Activated CD8-positive, alpha-beta memory T cell treated with anti-CD3 and anti-CD28 coated beads, Interleukin-2, amount 50 U/mL, for 4 hours (primary cell): ENCODE data around the gene CACNB4.
"Not testable (repeated sequence)": the region's sequence is repeated elsewhere in the genome, so short reads cannot be mapped to it uniquely, and the experiment has no call there.

Source experiments
- DNase-seq: peaks from one replicate; pipeline ENCODE4 v3.0.0-alpha.2; 2020

The CACNB4 gene

GRCh38 chr2:152049541-152049940, 49.3 kb downstream of the CACNB4 start:
- no peak for DNase-seq

DNA sequence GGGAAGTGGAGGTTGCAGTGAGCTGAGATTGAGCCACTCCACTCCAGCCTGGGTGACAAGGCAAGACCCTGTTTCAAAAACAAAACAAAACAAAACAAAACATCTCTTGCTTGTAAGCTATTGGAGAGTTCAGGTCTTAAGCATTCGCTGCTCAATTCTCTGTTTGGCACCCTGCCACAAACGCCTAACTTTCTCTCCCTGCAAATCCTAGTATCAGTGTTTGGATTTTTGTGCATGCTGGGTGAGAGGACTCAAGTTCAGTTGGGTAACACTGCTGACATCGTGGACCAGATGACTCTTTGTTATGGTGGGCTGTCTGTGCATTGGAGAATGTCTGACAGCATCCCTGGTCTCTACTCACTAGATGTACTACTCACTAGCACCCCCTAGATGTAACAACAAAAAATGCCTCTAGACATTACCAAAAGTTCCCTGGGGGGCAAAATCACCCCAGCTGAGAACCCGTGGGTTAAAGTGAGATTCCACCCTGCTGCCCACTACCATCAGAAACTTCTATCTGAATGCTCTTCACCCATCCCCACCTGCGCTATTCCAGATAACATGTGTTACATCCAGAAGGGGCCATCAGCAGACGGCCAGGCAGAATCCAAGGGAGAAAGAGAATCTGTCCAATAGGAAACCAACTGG, 50.9 kb downstream of the CACNB4 start:
- no peak for DNase-seq

DNA sequence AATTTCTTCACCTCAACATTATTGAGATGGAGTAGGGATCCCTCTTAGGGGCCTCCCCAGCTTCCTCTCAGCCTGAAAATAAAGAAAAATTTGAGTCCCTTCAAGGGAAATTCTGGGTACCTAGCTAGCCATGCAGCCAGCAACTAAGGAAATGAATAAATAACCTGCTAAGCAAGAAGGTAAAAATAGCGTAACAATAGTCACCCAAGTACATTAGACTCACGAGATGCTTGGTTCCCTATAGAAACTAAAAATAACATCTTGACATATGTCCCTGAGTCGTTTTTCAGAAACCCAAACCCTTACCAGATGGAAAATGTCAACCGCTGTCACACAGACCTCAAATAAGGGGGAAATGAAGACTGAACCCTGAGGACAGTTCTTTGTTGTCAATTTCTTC, 51.9 kb downstream of the CACNB4 start:
- no peak for DNase-seq

DNA sequence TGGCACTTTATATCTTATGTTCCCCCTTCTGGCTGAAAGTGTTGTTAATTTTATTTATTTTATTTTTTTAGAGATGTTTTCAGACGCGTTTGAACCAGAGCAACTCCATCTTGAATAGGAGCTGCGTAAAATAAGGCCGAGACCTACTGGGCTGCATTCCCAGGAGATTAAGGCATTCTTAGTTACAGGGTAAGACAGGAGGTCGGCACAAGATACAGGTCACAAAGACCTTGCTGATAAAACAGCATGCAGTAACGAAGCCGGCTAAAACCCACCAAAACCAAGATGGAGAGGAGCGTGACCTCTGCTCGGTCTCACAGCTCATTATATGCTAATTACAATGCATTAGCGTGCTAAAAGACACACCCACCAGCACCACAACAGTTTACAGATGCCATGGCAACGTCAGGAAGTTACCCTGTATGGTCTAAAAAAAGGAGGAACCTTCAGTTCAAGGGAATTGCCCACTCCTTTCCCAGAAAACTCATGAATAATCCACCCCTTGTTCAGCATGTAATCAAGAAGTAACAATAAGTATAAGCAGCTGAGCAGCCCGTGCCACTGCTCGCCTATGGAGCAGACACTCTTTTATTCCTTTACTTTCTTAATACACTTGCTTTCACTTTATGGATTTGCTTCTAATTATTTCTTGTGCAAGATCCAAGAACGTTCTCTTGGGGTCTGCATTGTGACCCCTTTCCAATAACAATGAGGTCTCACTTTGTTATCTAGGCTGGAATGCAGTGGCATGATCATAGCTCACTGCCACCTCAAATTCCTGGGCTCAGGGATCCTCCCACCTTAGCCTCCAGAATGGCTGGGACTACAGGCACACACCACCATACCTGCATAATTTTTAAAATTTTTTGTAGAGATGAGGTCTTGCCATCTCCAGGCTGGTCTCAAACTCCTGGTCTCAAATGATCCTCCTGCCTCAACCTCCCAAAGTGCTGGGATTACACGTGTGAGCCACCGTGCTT, 55.9 kb downstream of the CACNB4 start:
- DNase-seq, result no peak

GRCh38 chr2:152038441-152038958, 60.3 kb downstream of the CACNB4 start:
- no peak for DNase-seq

DNA sequence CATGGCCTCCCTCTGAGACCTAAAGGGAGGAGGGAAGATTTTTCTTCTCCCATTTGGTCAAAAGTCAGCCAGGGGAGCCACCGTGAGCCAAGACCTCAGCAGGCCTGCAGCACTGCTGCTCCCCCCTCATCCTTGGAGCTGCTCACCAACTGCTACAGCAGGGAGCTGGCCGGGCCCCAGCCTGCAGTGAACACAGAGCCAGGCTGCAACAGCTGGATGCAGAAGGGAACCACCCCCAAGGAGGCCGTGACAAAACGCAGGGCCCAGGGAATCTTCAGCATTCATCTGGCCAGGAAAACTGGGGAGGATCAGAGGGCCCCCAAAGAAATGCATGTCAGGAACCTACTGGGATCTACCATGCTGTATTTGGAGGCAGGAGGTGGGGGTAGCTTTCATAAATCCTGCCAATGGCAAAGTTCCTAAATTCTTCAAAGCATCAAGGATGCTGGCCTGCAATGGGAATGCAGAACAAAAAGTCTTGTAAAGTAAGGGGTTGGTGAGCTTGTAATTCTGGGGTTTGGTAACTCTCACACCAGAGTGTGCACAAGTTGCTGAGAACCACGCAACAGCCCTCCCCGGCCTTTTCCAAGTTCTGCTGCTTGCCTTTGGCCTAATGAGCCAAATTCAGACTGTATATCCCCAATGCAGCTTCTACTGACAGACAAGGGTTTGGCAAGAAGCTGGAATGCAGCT, 61.0 kb downstream of the CACNB4 start:
- no peak for DNase-seq

GRCh38 chr2:152036611-152037469, 62.0 kb downstream of the CACNB4 start:
- peak; percentile 51 for DNase-seq

- DNase-seq, result no peak
Measured at GRCh38 chr2:152034257-152034801, 64.5 kb downstream of the CACNB4 start.

- no peak for DNase-seq
Measured at GRCh38 chr2:152033011-152033925, 65.6 kb downstream of the CACNB4 start.

- no peak for DNase-seq
Measured at GRCh38 chr2:152031747-152032306, 67.0 kb downstream of the CACNB4 start.

DNA sequence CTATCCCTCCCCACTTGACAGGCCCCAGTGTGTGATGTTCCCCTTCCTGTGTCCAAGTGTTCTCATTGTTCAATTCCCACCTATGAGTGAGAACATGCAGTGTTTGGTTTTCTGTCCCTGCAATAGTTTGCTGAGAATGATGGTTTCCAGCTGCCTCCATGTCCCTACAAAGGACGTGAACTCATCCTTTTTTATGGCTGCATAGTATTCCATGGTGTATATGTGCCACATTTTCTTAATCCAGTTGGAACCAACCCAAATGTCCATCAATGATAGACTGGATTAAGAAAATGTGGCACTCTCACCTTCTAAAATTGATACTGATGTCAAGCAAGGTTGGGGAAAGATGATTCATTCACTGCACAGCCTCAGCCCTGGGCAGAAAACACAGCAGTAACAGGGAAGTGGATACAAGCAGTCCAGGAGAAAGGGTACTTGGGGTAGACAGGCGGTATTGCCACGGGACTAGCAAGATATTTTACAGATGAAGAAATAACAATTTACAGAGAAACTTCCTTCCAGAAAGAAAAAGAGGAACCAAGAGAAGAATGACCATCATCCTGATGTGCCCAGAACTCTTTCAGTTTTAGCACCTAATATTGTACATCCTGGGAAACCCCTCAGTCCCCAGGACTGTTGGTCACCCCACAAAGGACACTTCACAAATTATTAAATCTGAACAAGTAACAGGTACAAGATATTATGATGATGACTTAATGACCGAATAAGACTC, 68.1 kb downstream of the CACNB4 start:
- not testable (repeated sequence) for DNase-seq

DNA sequence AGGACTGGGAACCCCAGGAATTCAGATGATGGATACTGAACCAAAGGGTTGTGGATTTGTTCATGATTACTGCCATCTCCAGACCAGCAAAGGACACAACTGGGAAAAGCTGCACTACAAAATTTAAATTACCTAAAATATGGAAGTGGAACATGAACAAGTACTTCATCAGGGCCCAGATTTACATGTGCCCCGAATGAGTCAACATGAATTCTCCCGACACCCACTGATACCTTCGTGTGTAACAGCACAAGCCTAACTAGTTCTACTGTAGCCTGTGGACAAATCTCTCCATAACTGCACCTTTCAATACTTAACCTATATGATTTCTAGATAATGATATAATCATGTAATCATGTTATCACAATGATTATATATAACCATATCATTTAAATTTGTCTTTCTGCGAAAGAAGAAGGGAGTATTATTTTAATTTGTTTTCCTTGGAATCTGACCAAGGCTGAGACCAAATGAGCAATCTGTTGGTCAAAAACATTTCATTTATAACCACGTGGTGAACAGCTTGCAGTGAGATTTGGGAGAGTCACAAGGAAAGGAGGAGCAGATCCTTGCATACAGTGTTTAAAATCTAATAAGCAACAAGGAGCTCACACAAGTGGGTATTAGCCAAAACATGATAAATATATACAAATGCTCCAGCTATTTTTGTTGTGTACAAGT, 70.5 kb downstream of the CACNB4 start:
- no peak for DNase-seq

- DNase-seq, result peak; percentile 77
Measured at GRCh38 chr2:152025678-152026287, 73.1 kb downstream of the CACNB4 start.

GRCh38 chr2:152024477-152024876, 74.4 kb downstream of the CACNB4 start:
- DNase-seq, result no peak

- no peak for DNase-seq
Measured at GRCh38 chr2:152022090-152022489, 76.8 kb downstream of the CACNB4 start.

- DNase-seq, result not testable (repeated sequence)
Measured at GRCh38 chr2:152021001-152021400, 77.8 kb downstream of the CACNB4 start.

GRCh38 chr2:152019732-152020131, 79.1 kb downstream of the CACNB4 start:
- no peak for DNase-seq
